ENCODE measurements around the gene PHF21B. TPM values are rescaled to one million over a fixed set of nuclear protein-coding genes. Genes with fewer than 3 reads are reported as not detected.

Gene PHF21B
- total and polyA plus RNA-seq, 11 donors = 0.04 to 1.6 (median 0.47) TPM; not detected in 4

GRCh38 chr22:44996648-44997047, 13.2 kb downstream of the PHF21B start:
- ATAC-seq (no peak), DNase-seq (no peak)
- Histone ChIP-seq H3K27ac (no peak overlapping the region), H3K4me3 (no peak overlapping the region), H3K36me3 (no peaks in the 10 kb centered on the region), H3K27me3 (peaks cover 0 to 13% (median 0%) of the 10 kb centered on the region in 9 donors), H3K9me3 (no peaks in the 10 kb centered on the region), H3K4me1 (peaks cover 0 to 14% (median 0%) of the 10 kb centered on the region in 12 donors)
- no peak for TF ChIP-seq CTCF (IDR thresholded peaks at IDR 0.05)
- TF ChIP-seq POLR2A (IDR thresholded peaks at IDR 0.05) = no peak
- 90 to 95% (median 93%) methylated on average over 16 of the region's 16 CpGs for WGBS, 4 donors
- intact Hi-C loops (cut with DNase I) = no loop called here

- intact Hi-C loops (cut with DNase I) = no loop called here
- 77 to 84% (median 79%) methylated on average over 3 to 9 of the region's 9 CpGs for WGBS, 4 donors
Observed at GRCh38 chr22:44996120-44996519, 13.7 kb downstream of the PHF21B start.

GRCh38 chr22:44995715-44996114, 14.1 kb downstream of the PHF21B start:
- Histone ChIP-seq H3K4me3 (no peak overlapping the region), H3K9me3 (no peaks in the 10 kb centered on the region), H3K27me3 (peaks cover 0 to 19% (median 0%) of the 10 kb centered on the region in 9 donors), H3K36me3 (no peaks in the 10 kb centered on the region), H3K4me1 (peaks cover 0 to 14% (median 0%) of the 10 kb centered on the region in 12 donors), H3K27ac (no peak overlapping the region)
- WGBS, 4 donors = 62 to 64% (median 63%) methylated on average over 12 to 14 of the region's 14 CpGs
- intact Hi-C loops (cut with DNase I) = no loop called here
- DNase-seq = no peak
- TF ChIP-seq POLR2A (IDR thresholded peaks at IDR 0.05) = no peak
- TF ChIP-seq CTCF (IDR thresholded peaks at IDR 0.05) = no peak
- no peak for ATAC-seq

More at GRCh38 chr22:44996120-44996519, 13.7 kb downstream of the PHF21B start:
- H3K9me3 ChIP-seq = no peaks in the 10 kb centered on the region
- no peak overlapping the region for H3K27ac ChIP-seq
- ATAC-seq = no peak
- peaks cover 0 to 14% (median 0%) of the 10 kb centered on the region in 12 donors for H3K4me1 ChIP-seq
- H3K27me3 ChIP-seq = peaks cover 0 to 18% (median 0%) of the 10 kb centered on the region in 9 donors
- TF ChIP-seq CTCF (IDR thresholded peaks at IDR 0.05) = no peak
- TF ChIP-seq POLR2A (IDR thresholded peaks at IDR 0.05) = no peak
- H3K36me3 ChIP-seq = no peaks in the 10 kb centered on the region
- DNase-seq = no peak
- no peak overlapping the region for H3K4me3 ChIP-seq

GRCh38 chr22:44995105-44995514, 14.7 kb downstream of the PHF21B start:
- intact Hi-C loops (cut with DNase I) = no loop called here
- DNase-seq (no peak), ATAC-seq (peak in 3 of 4 donors; percentile 51 to 70 (median 64))
- Histone ChIP-seq H3K4me1 (peaks cover 0 to 14% (median 0%) of the 10 kb centered on the region in 12 donors), H3K36me3 (no peaks in the 10 kb centered on the region), H3K27ac (no peak overlapping the region), H3K9me3 (peaks cover 0 to 4% (median 0%) of the 10 kb centered on the region in 12 donors), H3K27me3 (peaks cover 0 to 19% (median 0%) of the 10 kb centered on the region in 9 donors), H3K4me3 (no peak overlapping the region)
- no peak for TF ChIP-seq POLR2A (IDR thresholded peaks at IDR 0.05)
- TF ChIP-seq CTCF (IDR thresholded peaks at IDR 0.05) = no peak
- WGBS, 4 donors = 18 to 20% (median 19%) methylated on average over 7 of the region's 7 CpGs
